ENCODE data around the gene CCDC148.
"Not testable (repeated sequence)": the region's sequence is repeated elsewhere in the genome, so short reads cannot be mapped to it uniquely, and the experiment has no call there.

Gene CCDC148

GRCh38 chr2:158481116-158481515, 24.6 kb upstream of the CCDC148 start:
- no peak for DNase-seq

- DNase-seq = no peak
Measured at GRCh38 chr2:158478816-158479215, 22.3 kb upstream of the CCDC148 start.

DNA sequence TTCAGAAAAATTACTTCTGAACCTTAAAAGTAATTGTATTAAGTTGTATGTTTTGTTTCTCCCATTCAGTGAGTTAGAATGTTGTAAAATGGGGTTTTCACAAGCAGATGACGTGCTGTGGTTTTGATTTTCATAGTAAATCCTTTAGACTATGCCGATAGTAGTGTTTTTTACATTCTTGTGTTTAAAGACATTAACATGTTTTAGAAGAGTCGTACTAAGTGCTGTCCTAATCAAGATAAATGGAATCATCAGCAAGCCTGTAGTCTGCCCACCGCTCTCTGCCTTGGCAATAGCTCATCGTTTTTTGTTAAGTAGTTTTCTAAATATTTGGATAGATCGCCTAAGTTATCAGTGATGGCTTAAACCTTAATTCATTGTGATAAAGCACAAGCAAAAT, 21.7 kb upstream of the CCDC148 start:
- DNase-seq = no peak

DNA sequence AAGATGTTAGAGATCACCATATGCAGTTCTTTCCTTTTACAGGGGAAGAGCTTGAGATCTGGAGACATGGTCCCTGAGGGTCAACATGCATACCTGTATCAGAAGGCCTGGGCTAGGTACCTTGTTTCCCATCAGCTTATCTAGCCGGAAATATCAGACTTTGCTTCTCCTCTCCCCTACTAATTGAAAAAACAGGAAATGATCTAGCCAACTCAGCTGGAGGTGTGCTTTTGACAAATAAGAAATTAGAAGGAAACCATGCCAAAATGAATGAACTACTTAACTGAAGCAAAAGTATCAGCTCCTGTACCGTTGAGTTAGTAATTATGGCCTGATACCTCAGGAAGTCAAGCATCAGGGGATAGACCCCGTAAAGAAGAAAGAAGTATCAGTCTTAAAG, 20.6 kb upstream of the CCDC148 start:
- DNase-seq = no peak

DNA sequence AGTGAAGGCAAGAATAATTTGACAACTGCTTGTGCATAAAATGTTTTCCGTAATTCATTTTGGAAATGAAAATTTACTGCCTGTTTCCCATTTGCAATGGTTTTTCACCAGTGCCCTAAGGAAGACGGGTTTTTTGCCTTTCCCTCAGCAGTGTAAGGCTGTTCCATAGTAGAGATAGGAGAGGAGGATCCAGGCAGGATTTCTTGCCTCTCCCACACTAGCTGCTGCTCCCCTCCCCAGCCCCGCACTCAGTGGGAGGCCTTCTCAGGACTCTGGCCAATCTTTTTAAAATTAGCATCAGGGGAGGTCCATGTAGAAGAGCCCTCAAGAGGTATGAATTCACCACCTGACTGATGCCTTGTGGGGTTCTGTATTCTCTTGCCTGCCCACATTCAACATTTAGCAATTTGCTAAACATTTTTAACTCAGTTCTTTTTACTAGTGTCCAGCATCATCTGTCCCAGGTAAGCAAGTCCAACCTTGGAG, 18.0 kb upstream of the CCDC148 start:
- DNase-seq = not testable (repeated sequence)

DNA sequence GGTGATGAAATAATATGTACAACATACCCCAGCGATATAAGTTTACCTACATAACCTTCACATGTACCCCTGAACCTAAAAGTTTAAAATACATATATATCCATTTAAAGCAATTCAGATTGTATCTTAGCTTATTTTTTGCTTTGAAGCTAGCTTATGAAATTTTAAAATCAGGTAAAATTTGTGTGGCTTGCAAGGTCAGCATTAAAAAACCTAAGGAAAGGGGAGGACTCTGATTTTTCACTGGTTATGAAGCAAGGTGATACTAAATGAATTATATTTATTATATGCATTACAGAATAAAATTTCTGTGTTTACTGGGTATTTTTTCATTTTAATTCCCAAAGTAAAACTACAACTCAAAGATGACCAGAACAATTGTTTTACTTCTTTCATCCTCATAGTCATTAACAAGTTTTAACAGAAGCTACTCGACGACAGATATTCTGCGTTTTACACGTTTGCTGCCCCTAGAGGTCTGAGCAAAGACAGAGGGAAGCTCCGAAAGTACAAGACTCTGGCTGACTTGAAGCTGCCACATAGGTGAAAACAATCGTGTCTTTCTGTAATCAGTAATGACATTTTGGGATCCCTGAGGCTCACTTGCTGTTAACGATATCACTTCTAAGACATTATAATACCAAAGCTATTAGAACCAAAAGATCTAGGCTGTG, 17.3 kb upstream of the CCDC148 start:
- no peak for DNase-seq

DNA sequence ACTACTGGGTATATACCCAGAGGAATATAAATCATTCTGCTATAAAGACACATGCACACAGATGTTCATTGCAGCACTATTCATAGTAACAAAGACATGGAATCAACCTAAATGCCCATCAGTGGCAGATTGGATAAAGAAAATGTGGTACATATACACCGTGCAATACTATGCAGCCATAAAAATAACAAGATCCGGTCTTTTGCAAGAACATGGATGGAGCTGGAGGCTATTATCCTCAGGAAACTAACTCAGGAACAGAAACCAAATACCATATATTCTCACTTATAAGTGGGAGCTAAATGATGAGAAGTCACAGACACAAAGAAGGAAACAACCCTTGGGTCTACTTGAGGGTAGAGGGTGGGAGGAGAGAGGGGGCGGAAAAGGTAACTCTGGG, 16.7 kb upstream of the CCDC148 start:
- DNase-seq = not testable (repeated sequence)

GRCh38 chr2:158472829-158473228, 16.3 kb upstream of the CCDC148 start:
- not testable (repeated sequence) for DNase-seq

DNA sequence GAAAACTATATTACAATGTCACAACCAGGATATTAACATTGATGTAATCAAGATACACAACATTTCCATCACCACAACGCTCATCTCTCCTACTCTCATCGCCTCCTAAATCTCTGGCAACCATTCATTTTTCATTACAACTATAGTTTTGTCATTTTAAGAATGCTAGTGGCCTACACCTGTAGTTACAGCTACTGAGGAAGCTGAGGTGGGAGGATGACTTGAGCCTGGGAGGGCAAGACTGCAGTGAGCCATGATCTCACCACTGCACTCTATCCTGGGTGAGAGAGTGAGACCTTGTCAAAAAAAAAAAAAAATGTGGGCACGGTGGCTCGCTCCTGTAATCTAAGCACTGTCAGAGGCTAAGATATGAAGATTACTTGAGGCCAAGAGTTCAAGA, 10.7 kb upstream of the CCDC148 start:
- DNase-seq = no peak

DNA sequence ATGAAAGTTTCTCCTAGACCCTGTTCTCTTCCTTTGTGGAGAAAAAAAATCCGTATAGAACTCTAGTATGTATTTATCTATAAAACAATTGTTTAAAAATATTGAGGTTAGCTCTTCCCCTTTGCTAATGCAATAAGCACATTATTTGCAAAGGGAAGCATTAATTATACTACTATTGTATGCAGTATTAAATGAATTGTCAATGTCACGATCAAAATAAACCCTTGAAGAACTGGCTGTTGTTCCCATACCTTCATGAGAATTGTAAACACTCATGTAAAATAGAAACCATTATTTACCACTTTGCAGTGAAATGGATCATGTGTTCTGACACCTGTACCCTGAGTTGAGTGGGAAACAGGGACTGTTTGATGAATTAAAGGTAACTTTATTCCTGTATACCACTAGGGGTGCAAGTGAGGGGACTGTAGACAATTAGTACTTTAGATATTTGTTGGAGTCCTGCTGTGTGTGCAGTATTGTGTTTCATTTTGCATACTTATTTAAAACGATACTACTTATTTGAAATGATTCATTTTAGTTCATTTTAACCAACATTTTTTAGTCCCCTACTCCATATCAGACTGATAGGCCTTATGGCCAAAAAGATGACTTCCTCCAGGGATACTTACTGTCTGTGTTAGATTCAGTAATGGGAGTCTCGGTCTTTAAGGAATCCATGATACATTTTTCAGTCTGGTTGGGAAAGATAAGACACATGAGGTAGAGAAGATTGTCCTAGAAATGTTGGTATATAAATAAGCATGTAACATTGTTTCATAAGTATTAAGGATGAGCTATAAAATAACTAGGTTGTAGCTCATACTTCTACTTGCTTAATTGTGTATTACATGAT, 8.1 kb upstream of the CCDC148 start:
- DNase-seq = no peak

- no peak for DNase-seq
Measured at GRCh38 chr2:158463496-158464095, 7.0 kb upstream of the CCDC148 start.

DNA sequence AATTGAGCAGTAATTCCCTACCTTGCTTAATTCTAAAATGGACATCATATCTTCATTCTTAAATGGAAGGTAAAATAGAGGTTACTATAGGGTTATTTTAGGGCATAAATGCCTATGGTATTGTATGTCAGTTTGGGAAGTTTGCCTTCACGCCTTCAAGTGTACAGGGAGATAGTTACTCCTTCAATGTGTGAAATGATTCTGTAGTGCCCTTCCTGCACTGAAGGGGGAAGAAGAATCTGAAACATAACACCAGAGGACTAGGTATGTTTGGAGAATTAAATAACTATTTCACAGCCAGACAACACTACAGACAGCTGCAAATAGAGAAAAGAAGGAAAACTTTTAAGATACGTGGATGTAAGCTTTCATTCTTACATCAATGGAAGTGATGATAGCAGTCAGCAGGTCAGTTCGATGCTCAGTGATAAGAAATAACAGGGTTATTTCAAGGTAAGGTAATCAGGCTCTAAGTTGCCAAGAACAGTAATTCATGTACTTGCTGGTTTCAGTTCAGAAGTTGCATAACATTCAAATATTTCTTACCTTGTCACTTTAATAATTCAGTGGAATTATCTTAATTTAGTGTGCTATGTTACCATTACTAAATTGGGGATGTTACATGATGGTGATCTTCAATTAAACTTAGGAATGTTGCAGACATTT, 4.2 kb upstream of the CCDC148 start:
- DNase-seq = no peak

GRCh38 chr2:158459161-158460003, 2.8 kb upstream of the CCDC148 start:
- no peak for DNase-seq

DNA sequence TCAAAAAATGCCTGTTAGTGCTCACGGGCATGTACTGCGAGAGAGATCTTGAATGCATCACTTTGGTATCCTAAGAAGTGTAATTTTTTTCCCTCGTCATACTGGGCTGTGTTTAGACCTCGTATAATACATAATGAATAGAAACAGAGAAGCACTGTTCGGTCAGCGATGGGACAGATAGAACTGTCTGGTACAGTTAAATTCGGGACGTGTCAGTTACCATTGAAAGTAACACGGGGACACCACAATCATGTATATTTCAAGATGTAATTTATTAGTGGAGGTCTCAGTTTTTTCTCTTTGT, 2.0 kb upstream of the CCDC148 start:
- DNase-seq = no peak

GRCh38 chr2:158457826-158458616, 1.5 kb upstream of the CCDC148 start:
- DNase-seq = peak; percentile 63

DNA sequence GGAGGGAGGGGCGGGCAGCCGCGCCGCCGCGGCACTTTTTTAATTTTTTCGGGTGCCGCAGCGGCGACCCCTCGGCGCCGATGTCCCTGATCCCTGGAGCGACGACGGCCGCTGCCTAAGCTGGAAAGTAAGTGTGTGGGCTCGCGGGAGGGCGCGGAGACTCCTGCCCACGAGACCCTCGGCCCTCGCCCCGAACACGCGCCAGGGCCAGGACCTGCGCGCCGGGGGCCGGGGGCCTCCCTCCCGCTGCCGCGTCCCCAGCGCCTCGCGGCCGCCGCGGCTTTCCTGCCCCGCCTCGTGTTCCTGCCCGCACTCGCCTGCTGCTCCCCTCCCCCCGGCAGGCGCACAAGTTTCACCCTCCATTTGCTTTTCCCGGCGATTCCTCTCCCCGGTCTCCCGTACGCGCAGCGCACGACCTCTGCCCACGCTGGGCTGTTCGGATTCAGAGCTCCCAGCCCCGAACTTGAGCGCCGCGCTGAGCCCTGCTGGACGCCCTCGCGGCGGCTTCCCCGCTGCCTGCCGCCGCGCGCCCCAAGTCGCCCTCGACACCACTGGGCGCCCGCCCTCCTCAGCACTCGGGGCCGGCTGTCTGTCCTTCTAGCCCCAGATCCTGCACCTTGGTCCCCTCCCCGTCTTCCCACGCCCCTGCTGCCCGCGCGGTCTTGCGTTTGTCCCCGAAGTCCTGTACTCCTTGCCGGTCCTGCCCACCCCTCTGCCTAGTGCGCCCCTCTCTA, 706 bp upstream of the CCDC148 start:
- DNase-seq = peak; percentile 63

- no peak for DNase-seq
Measured at GRCh38 chr2:158443606-158444005, 12.9 kb downstream of the CCDC148 start.

GRCh38 chr2:158439062-158439461, 17.5 kb downstream of the CCDC148 start:
- DNase-seq = not testable (repeated sequence)

GRCh38 chr2:158433716-158434115, 22.8 kb downstream of the CCDC148 start:
- DNase-seq = not testable (repeated sequence)

- no peak for DNase-seq
Measured at GRCh38 chr2:158432117-158432516, 24.4 kb downstream of the CCDC148 start.

GRCh38 chr2:158414538-158414937, 42.0 kb downstream of the CCDC148 start:
- no peak for DNase-seq

Data from KG1 (cell line).